ENCODE results near the gene GARIN3. TPM values are rescaled to one million over a fixed set of nuclear protein-coding genes. Genes with fewer than 3 reads are reported as not detected.

Gene GARIN3
- total RNA-seq, 4 donors from 2014 or later: not detected

DNA sequence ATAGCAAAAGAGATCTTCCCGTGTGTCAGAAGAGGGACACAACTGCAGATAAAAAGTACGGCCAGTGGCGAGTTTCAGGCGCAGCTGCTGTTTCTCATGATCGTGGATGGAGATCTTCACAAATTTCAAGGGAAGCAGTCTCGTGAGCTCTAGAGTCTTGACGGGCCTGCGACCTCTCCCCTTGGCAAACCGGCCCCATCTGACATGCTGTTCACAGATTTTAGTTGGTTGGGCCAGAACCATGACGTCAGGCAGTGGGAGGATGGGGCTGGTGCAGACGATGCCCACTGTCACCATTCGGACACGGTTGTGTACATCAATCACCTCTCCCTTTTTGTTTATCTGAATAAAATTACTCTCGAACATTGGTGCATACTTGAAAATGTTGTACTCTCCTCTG is 396 bp downstream of the GARIN3 start:
- WGBS, 2 donors: 89 to 92% methylated on average over 14 of the region's 14 CpGs
- H3K36me3 ChIP-seq: no peaks in the 10 kb centered on the region
- TF ChIP-seq, protein P1, sequence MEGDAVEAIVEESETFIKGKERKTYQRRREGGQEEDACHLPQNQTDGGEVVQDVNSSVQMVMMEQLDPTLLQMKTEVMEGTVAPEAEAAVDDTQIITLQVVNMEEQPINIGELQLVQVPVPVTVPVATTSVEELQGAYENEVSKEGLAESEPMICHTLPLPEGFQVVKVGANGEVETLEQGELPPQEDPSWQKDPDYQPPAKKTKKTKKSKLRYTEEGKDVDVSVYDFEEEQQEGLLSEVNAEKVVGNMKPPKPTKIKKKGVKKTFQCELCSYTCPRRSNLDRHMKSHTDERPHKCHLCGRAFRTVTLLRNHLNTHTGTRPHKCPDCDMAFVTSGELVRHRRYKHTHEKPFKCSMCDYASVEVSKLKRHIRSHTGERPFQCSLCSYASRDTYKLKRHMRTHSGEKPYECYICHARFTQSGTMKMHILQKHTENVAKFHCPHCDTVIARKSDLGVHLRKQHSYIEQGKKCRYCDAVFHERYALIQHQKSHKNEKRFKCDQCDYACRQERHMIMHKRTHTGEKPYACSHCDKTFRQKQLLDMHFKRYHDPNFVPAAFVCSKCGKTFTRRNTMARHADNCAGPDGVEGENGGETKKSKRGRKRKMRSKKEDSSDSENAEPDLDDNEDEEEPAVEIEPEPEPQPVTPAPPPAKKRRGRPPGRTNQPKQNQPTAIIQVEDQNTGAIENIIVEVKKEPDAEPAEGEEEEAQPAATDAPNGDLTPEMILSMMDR (IDR thresholded peaks at IDR 0.05): no peak
- no peak for TF ChIP-seq POLR2A (IDR thresholded peaks at IDR 0.05)
- intact Hi-C loops (cut with DNase I): no loop called here
- no peak overlapping the region for H3K27ac ChIP-seq
- no peak overlapping the region for H3K4me3 ChIP-seq (replicated peaks in 1 of 3)
- DNase-seq: no peak
- no peaks in the 10 kb centered on the region for H3K9me3 ChIP-seq
- H3K4me1 ChIP-seq: no peaks in the 10 kb centered on the region
- H3K27me3 ChIP-seq: no peaks in the 10 kb centered on the region

DNA sequence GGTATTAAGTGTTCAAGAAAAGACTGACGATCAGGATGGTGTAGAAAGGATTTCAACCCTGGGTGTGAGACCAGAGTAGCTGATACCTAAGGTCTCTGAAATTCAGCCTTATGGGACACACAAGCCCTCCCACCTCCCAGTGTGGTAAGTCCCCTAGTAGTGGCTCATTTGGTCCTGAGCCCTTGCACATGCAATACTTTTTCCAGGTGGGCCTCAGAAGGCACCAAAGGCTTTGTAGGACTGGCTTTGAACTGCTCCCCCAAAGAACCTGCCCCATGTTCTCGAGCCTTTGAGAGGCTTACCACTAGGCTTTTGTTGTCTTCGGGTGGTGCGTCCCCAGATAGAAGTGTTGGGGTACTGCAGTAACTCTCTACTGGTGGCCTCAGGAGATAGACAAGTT is 803 bp downstream of the GARIN3 start:
- no peaks in the 10 kb centered on the region for H3K36me3 ChIP-seq
- TF ChIP-seq, protein P1 (IDR thresholded peaks at IDR 0.05): no peak
- no peak for TF ChIP-seq POLR2A (IDR thresholded peaks at IDR 0.05)
- intact Hi-C loops (cut with DNase I): no loop called here
- H3K4me1 ChIP-seq: no peaks in the 10 kb centered on the region
- 88 to 91% methylated on average over 4 of the region's 4 CpGs for WGBS, 2 donors
- no peaks in the 10 kb centered on the region for H3K27me3 ChIP-seq
- no peak for DNase-seq
- H3K9me3 ChIP-seq: no peaks in the 10 kb centered on the region
- no peak overlapping the region for H3K27ac ChIP-seq
- H3K4me3 ChIP-seq (replicated peaks in 1 of 3): no peak overlapping the region

DNA sequence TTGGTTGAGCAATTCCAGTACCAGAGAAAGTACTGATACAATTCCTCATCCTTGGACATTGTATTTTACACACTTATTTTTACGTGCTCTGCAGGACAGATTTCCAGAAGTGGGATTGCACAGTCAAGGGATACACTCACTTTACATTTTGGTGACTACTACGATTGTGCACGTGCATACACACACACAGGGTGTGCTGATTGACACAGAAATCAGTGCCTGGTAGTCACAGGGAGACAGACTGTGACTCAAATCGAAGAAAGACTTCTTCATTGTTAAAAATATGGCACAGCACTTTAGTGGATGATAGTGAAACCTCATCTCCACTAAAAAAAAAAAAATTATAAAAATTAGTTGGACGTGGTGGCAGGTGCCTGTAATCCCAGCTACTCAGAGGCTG is 1.5 kb downstream of the GARIN3 start:
- no peak for DNase-seq
- Histone ChIP-seq H3K4me3 (replicated peaks in 1 of 3) (no peak overlapping the region), H3K27me3 (no peaks in the 10 kb centered on the region), H3K27ac (no peak overlapping the region), H3K9me3 (no peaks in the 10 kb centered on the region), H3K36me3 (no peaks in the 10 kb centered on the region), H3K4me1 (no peaks in the 10 kb centered on the region)
- intact Hi-C loops (cut with DNase I): no loop called here
- WGBS, 2 donors: 52 to 54% methylated on average over 5 of the region's 5 CpGs
- TF ChIP-seq, protein P1 (IDR thresholded peaks at IDR 0.05): no peak
- no peak for TF ChIP-seq POLR2A (IDR thresholded peaks at IDR 0.05)

DNA sequence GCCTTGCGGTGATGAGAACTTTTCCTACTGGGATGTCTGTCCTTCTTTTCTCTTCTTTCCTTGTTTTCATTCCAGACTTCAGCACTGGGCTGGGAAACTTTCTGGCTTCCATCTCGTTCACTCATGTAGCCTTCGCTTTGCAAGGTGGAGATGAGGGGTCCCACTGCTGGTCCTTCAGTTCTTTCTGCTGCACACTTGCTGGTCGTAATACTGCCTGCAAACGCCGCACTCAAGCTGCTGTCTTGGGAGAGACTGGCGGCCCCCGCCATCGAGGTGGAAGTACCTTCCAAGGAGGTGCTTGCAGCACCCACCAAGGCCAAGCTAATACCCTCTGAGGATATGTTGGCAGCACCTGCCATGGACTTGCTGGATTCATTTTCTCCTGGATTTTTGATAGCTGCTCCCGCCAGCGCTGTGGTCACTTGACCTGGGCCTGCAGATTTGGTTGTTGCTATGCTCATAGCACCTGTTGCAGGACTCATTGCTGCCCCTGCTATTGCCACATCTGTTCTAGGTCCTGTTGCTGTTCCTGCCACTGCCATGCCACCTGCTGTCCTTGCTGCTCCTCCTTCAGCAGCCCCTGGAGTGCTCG is 3.0 kb downstream of the GARIN3 start:
- DNase-seq: no peak
- intact Hi-C loops (cut with DNase I): no loop called here
- Histone ChIP-seq H3K27me3 (no peaks in the 10 kb centered on the region), H3K9me3 (no peaks in the 10 kb centered on the region), H3K27ac (no peak overlapping the region), H3K4me1 (no peaks in the 10 kb centered on the region), H3K4me3 (replicated peaks in 1 of 3) (no peak overlapping the region), H3K36me3 (no peaks in the 10 kb centered on the region)
- TF ChIP-seq, protein P1 (IDR thresholded peaks at IDR 0.05): no peak
- WGBS, 2 donors: 94 to 95% methylated on average over 12 of the region's 12 CpGs

DNA sequence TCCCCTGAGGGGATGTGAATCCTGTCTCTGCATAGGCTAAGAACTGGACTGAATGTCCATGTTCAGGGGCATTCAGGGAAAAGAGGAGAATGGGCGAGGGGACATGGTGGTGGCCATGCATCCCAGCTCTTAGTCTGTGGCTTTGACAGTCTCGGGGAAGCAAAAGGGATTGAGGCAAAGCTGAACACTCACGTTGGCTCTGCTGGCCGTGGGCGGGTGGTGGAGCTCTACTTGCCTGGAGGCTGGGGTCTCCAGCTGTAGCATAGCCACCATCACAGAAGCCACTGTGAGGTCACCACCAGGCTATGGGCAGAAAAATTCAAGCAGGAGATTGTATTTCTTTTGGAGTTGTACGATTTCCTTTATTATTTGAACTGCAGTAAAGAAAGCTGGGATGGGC is 4.1 kb downstream of the GARIN3 start:
- 84 to 87% methylated on average over 6 of the region's 6 CpGs for WGBS, 2 donors
- intact Hi-C loops (cut with DNase I): no loop called here
- no peak for DNase-seq

More for the DNA sequence above, 4.1 kb downstream of the GARIN3 start:
- no peaks in the 10 kb centered on the region for H3K36me3 ChIP-seq
- H3K9me3 ChIP-seq: no peaks in the 10 kb centered on the region
- no peaks in the 10 kb centered on the region for H3K4me1 ChIP-seq
- no peak for TF ChIP-seq POLR2A (IDR thresholded peaks at IDR 0.05)
- TF ChIP-seq, protein P1 (IDR thresholded peaks at IDR 0.05): no peak
- no peak overlapping the region for H3K27ac ChIP-seq
- H3K4me3 ChIP-seq (replicated peaks in 1 of 3): no peak overlapping the region
- no peaks in the 10 kb centered on the region for H3K27me3 ChIP-seq
